SK-N-SH (cell line): ENCODE results near the gene LIPM. TPM values are rescaled to one million over a fixed set of nuclear protein-coding genes. Genes with fewer than 3 reads are reported as not detected.

Source experiments
- CTCF ChIA-PET: fragments of 300-600, 350-600 bp; formaldehyde crosslinking; extraction: SDS; loops from one replicate; lab custom pipeline; 2021; lab: Yijun Ruan, JAX
- POLR2A ChIA-PET: fragments of 350-600 bp; sonication (Branson Sonifier 250); formaldehyde crosslinking; extraction: SDS; loops from one replicate; lab custom pipeline; 2020; ENCODE audit warnings: antibody characterized with exemption, inconsistent platforms; lab: Yijun Ruan, JAX
- DNase-seq: peaks from one replicate; pipeline ENCODE4 v3.0.0; 2012
- H2AFZ ChIP-seq: fragments of 200-600 bp; sonication (generic); 2 replicates; pipeline ENCODE4 v1.8.1; 2016; ENCODE audit warnings: antibody characterized with exemption, mild to moderate bottlenecking, low read depth
- H3F3A ChIP-seq: fragments of 200-600 bp; sonication (generic); replicated peaks from 2 replicates; pipeline ENCODE3; 2016; ENCODE audit warnings: antibody characterized with exemption, mild to moderate bottlenecking; ENCODE audit not compliant: insufficient read depth
- H3K27ac ChIP-seq, 2 experiments: fragments of 200-500 bp in 1 of 2; fragments of 200-600 bp in 1 of 2; sonication (Bioruptor generic) in 1 of 2; sonication (generic), shearing (Covaris generic) in 1 of 2; 2 replicates each; pipeline versions ENCODE4 v1.5.1 to v1.6.1; 2014 to 2016; ENCODE audit warnings: low read depth in 2 of 2, inconsistent platforms in 1 of 2, low read length in 1 of 2, mild to moderate bottlenecking in 1 of 2, mixed read lengths in 1 of 2
- H3K27me3 ChIP-seq: fragments of 200-600 bp; sonication (generic), shearing (Covaris generic); 2 replicates; pipeline ENCODE4 v1.6.1; 2016; ENCODE audit warnings: mixed run types; ENCODE audit not compliant: insufficient read depth
- H3K36me3 ChIP-seq, 2 experiments: fragments of 200-500 bp in 1 of 2; fragments of 200-600 bp in 1 of 2; sonication (Bioruptor generic) in 1 of 2; sonication (generic) in 1 of 2; replicated peaks in 1 of 2; 2 replicates each; pipeline versions ENCODE3 to v1.5.1; 2014 to 2016; ENCODE audit warnings: low read length in 1 of 2, mild to moderate bottlenecking in 1 of 2; ENCODE audit not compliant: insufficient read depth in 2 of 2, control insufficient read depth in 1 of 2
- H3K4me1 ChIP-seq, 2 experiments: fragments of 200-500 bp in 1 of 2; fragments of 200-600 bp in 1 of 2; sonication (Bioruptor generic) in 1 of 2; sonication (generic), shearing (Covaris generic) in 1 of 2; 2 replicates each; pipeline versions ENCODE4 v1.5.1 to v1.6.1; 2014 to 2016; ENCODE audit warnings: low read depth in 1 of 2, low read length in 1 of 2, mixed run types in 1 of 2; ENCODE audit not compliant: insufficient read depth in 2 of 2, control insufficient read depth in 1 of 2
- H3K4me2 ChIP-seq: fragments of 200-600 bp; sonication (generic), shearing (Covaris generic); 2 replicates; pipeline ENCODE4 v1.6.1; 2017; ENCODE audit warnings: mixed run types
- H3K4me3 ChIP-seq, 2 experiments: fragments of 200-500 bp in 1 of 2; fragments of 200-600 bp in 1 of 2; sonication (Bioruptor generic) in 1 of 2; sonication (generic), shearing (Covaris generic) in 1 of 2; 2 replicates each; pipeline versions ENCODE4 v1.5.1 to v1.8.1; 2014 to 2016; ENCODE audit warnings: low read depth in 2 of 2, inconsistent platforms in 1 of 2, low read length in 1 of 2, mild to moderate bottlenecking in 1 of 2, mixed read lengths in 1 of 2, moderate library complexity in 1 of 2
- H3K79me2 ChIP-seq: fragments of 200-600 bp; sonication (generic); 2 replicates; pipeline ENCODE4 v1.8.1; 2017; ENCODE audit warnings: mild to moderate bottlenecking; ENCODE audit not compliant: insufficient read depth
- H3K9ac ChIP-seq: fragments of 200-600 bp; sonication (generic); 2 replicates; pipeline ENCODE4 v1.6.1; 2017; ENCODE audit warnings: mixed run types
- H3K9me2 ChIP-seq: fragments of 200-600 bp; sonication (generic); 2 replicates; pipeline ENCODE4 v1.6.1; 2017; ENCODE audit warnings: mixed run types
- H3K9me3 ChIP-seq: fragments of 200-600 bp; sonication (generic); 2 replicates; pipeline ENCODE4 v1.6.1; 2017; ENCODE audit warnings: mixed run types, mild to moderate bottlenecking, moderate library complexity
- H4K20me1 ChIP-seq: fragments of 200-600 bp; sonication (generic); 2 replicates; pipeline ENCODE4 v1.6.1; 2017; ENCODE audit warnings: mild to moderate bottlenecking, mixed run types; ENCODE audit not compliant: insufficient read depth
- CHD2 ChIP-seq: fragments of 150-350 bp; IDR thresholded peaks from 2 replicates; pipeline ENCODE4 v1.6.1; 2018; ENCODE audit warnings: low read length; ENCODE audit not compliant: partially characterized antibody
- CTCF ChIP-seq: fragments of 200-600 bp; sonication (generic); IDR thresholded peaks from 2 replicates; pipeline ENCODE4 v1.6.1; 2017; ENCODE audit warnings: antibody characterized with exemption, mild to moderate bottlenecking, moderate library complexity
- EP300 ChIP-seq, 2 experiments: IDR thresholded peaks; 2 replicates each; pipeline versions ENCODE4 v1.4.0 to v1.6.1; 2012; ENCODE audit warnings: borderline replicate concordance in 1 of 2, low read depth in 1 of 2, low read length in 1 of 2
- EZH2phosphoT487 ChIP-seq: fragments of 200-600 bp; sonication (generic); IDR thresholded peaks from 2 replicates; pipeline ENCODE4 v1.6.1; 2017; ENCODE audit warnings: low read depth, mixed run types, mild to moderate bottlenecking, antibody characterized with exemption, moderate library complexity, borderline replicate concordance
- GABPA ChIP-seq: IDR thresholded peaks from 2 replicates; pipeline ENCODE4 v1.4.0; 2012; ENCODE audit warnings: low read depth, mild to moderate bottlenecking
- GATA2 ChIP-seq: sonication (generic); formaldehyde crosslinking; IDR thresholded peaks from 2 replicates; pipeline ENCODE4 v1.5.0; 2020; ENCODE audit warnings: mild to moderate bottlenecking, missing genetic modification reagents
- JUND ChIP-seq: IDR thresholded peaks from 2 replicates; pipeline ENCODE4 v1.4.0; 2012
- MAX ChIP-seq: IDR thresholded peaks from 2 replicates; pipeline ENCODE4 v1.4.0; 2012; ENCODE audit warnings: low read depth
- NFIC ChIP-seq: IDR thresholded peaks from 2 replicates; pipeline ENCODE4 v1.4.0; 2012; ENCODE audit warnings: borderline replicate concordance
- NRF1 ChIP-seq: IDR thresholded peaks from 2 replicates; pipeline ENCODE4 v1.6.1; 2012; ENCODE audit warnings: low read depth, mild to moderate bottlenecking, low read length
- PBX3 ChIP-seq: IDR thresholded peaks from 2 replicates; pipeline ENCODE4; 2012
- POLR2AphosphoS5 ChIP-seq: IDR thresholded peaks from 2 replicates; pipeline ENCODE4 v1.6.1; 2012; ENCODE audit warnings: low read depth, low read length
- RCOR1 ChIP-seq: fragments of 150-350 bp; IDR thresholded peaks from 2 replicates; pipeline ENCODE4 v1.6.1; 2017; ENCODE audit warnings: antibody characterized with exemption, low read length
- RXRA ChIP-seq: IDR thresholded peaks from 2 replicates; pipeline ENCODE4 v1.4.0; 2012; ENCODE audit warnings: low read depth, mild to moderate bottlenecking, borderline replicate concordance
- SMC3 ChIP-seq: IDR thresholded peaks from 2 replicates; pipeline ENCODE4 v1.6.1; 2012; ENCODE audit warnings: low read depth, low read length, improper control_type of control experiment
- TAF1 ChIP-seq: IDR thresholded peaks from 2 replicates; pipeline ENCODE4 v1.6.1; 2012; ENCODE audit warnings: low read depth, mild to moderate bottlenecking, low read length, moderate library complexity, borderline replicate concordance
- TEAD4 ChIP-seq: IDR thresholded peaks from 2 replicates; pipeline ENCODE4 v1.4.0; 2012; ENCODE audit warnings: mild to moderate bottlenecking, borderline replicate concordance; ENCODE audit not compliant: insufficient read depth
- USF1 ChIP-seq: IDR thresholded peaks from 2 replicates; pipeline ENCODE4 v1.4.0; 2012; ENCODE audit warnings: low read depth, borderline replicate concordance
- USF2 ChIP-seq: fragments of 150-350 bp; IDR thresholded peaks from 2 replicates; pipeline ENCODE4 v1.6.1; 2017; ENCODE audit warnings: antibody characterized with exemption, low read length, low read depth, borderline replicate concordance
- YY1 ChIP-seq: IDR thresholded peaks from 2 replicates; pipeline ENCODE4 v1.4.0; 2012; ENCODE audit warnings: low read depth, mild to moderate bottlenecking
- WGBS: methylation state at CpG from one replicate; pipeline ENCODE4 v1.1.6; 2017; ENCODE audit warnings: low lambda C conversion rate; 5-methylcytosine and 5-hydroxymethylcytosine counted together
- polyA plus RNA-seq, 3 experiments: library from polyadenylated mRNA; depleted of rRNA; stranded (reverse); fragments of >200 nt; gene quantifications; 2 replicates each; pipeline ENCODE4 v1.2.3, GENCODE V29; 2012

Gene LIPM
- polyA plus RNA-seq, 1 of the 3 experiments (the other 2 are of a cell fraction) = not detected

GRCh38 chr10:88852327-88852726, 49.8 kb downstream of the LIPM start:
- CTCF ChIA-PET = interaction anchor here (0.6 to 7.1 kb wide), 3 partner anchors 16 to 81 kb away, joined by 3 to 46 read pairs (median 24); no protein-coding TSS in a partner anchor

GRCh38 chr10:88853155-88853881, 50.8 kb downstream of the LIPM start:
- TF ChIP-seq GABPA (no peak), MAX (no peak), CTCF (no peak), POLR2AphosphoS5 (no peak), RCOR1 (no peak), CHD2 (no peak), NRF1 (no peak), SMC3 (no peak), PBX3 (no peak), EP300 (IDR thresholded peaks at IDR 0.05; ENCODE audit: borderline replicate concordance in 1 of 2, low read depth in 1 of 2, low read length in 1 of 2) (no peak), RXRA (no peak), USF1 (no peak), USF2 (no peak)
- no peaks in the 10 kb centered on the region for H3K9me2 ChIP-seq
- no peak overlapping the region for H3K4me3 ChIP-seq
- H3K27ac ChIP-seq = no peak overlapping the region
- H3K9ac ChIP-seq = no peak overlapping the region
- H3K4me2 ChIP-seq = no peak overlapping the region
- ChIA-PET POLR2A (no interaction called here), CTCF (interaction anchor here (0.6 to 7.1 kb wide), 5 partner anchors 17 to 364 kb away, joined by 3 to 46 read pairs (median 4); no protein-coding TSS in a partner anchor)
- H2AFZ ChIP-seq = no peak overlapping the region
- no peaks in the 10 kb centered on the region for H3K79me2 ChIP-seq
- H3K36me3 ChIP-seq = no peaks in the 10 kb centered on the region
- peaks cover 0 to 3% of the 10 kb centered on the region in 2 experiments; a peak in 1 of 4 replicates for H3K4me1 ChIP-seq
- DNase-seq = no peak
- H4K20me1 ChIP-seq = no peaks in the 10 kb centered on the region
- WGBS = 66% methylated on average over 4 of the region's 4 CpGs
- no peaks in the 10 kb centered on the region for H3K27me3 ChIP-seq
- peaks cover 2% of the 10 kb centered on the region for H3F3A ChIP-seq
- H3K9me3 ChIP-seq = no peaks in the 10 kb centered on the region

More at GRCh38 chr10:88852327-88852726, 49.8 kb downstream of the LIPM start:
- Histone ChIP-seq H3K36me3 (no peaks in the 10 kb centered on the region), H2AFZ (no peak overlapping the region), H3K27me3 (no peaks in the 10 kb centered on the region), H3K9me2 (no peaks in the 10 kb centered on the region), H3K9me3 (no peaks in the 10 kb centered on the region), H3K27ac (no peak overlapping the region)
- TF ChIP-seq TEAD4 = no peak
- no peak for TF ChIP-seq TAF1
- no peak for TF ChIP-seq GATA2 (CRISPR knock-in tag)
- TF ChIP-seq CHD2 = no peak
- no peak for TF ChIP-seq JUND
- no peak for TF ChIP-seq RCOR1
- TF ChIP-seq YY1 = no peak
- TF ChIP-seq SMC3 = no peak
- TF ChIP-seq NFIC = no peak
- TF ChIP-seq EZH2phosphoT487 = no peak
- TF ChIP-seq, all 33 proteins: peak for 0
- POLR2A ChIA-PET = no interaction called here
- WGBS = 85% methylated on average over 4 of the region's 4 CpGs
- H3K4me2 ChIP-seq = no peak overlapping the region
- no peaks in the 10 kb centered on the region for H4K20me1 ChIP-seq
- H3K4me1 ChIP-seq = peaks cover 0 to 3% of the 10 kb centered on the region in 2 experiments; a peak in 1 of 4 replicates
- no peak overlapping the region for H3K4me3 ChIP-seq
- no peak overlapping the region for H3K9ac ChIP-seq
- no peak for DNase-seq
- no peaks in the 10 kb centered on the region for H3K79me2 ChIP-seq
- no peaks in the 10 kb centered on the region for H3F3A ChIP-seq
